Coronary artery (tissue), 2 donors: ENCODE data around the gene AUTS2.

Source experiments
- DNase-seq: peaks from one replicate; pipeline ENCODE4 v3.0.0-alpha.2; 2017; ENCODE audit warnings: low spot score
- H3K27ac ChIP-seq, 2 donors: fragments of 200-600 bp; sonication (generic); one replicate each; pipeline ENCODE4 v1.5.1; 2016 to 2019
- H3K4me3 ChIP-seq: fragments of 200-600 bp; sonication (generic); 2 replicates; pipeline ENCODE4 v1.5.1; 2016; ENCODE audit warnings: mild to moderate bottlenecking, moderate library complexity
- TF ChIP-seq, protein P1 (sequence below): fragments of 200-600 bp; sonication (generic); IDR thresholded peaks from one replicate; pipeline ENCODE4 v1.5.1; 2019; ENCODE audit warnings: antibody characterized with exemption

AUTS2 gene

DNA sequence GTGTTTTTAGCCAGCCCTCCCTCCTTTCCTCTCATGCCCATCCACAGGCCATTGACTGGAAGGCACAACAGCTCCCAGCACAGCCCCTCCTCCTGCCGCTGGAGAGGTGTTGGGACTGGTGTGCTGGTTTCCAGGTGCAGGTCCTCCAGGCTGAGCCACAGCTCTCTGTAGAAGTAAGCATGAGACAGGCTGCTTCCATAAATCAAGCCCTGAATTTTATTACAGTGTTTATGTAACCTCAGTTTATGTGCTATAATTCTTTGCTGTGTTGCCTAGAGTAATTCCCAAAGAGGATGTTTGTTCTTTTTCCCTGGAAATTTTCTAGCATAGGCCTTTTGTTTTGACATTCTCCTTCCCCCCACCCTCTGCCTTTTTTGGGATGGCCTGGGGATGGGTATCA, 445.8 kb downstream of the AUTS2 start:
- Histone ChIP-seq H3K4me3 (no peak overlapping the region), H3K27ac (no peak overlapping the region)
- DNase-seq = no peak
- TF ChIP-seq, protein P1, sequence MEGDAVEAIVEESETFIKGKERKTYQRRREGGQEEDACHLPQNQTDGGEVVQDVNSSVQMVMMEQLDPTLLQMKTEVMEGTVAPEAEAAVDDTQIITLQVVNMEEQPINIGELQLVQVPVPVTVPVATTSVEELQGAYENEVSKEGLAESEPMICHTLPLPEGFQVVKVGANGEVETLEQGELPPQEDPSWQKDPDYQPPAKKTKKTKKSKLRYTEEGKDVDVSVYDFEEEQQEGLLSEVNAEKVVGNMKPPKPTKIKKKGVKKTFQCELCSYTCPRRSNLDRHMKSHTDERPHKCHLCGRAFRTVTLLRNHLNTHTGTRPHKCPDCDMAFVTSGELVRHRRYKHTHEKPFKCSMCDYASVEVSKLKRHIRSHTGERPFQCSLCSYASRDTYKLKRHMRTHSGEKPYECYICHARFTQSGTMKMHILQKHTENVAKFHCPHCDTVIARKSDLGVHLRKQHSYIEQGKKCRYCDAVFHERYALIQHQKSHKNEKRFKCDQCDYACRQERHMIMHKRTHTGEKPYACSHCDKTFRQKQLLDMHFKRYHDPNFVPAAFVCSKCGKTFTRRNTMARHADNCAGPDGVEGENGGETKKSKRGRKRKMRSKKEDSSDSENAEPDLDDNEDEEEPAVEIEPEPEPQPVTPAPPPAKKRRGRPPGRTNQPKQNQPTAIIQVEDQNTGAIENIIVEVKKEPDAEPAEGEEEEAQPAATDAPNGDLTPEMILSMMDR = no peak

- no peak for DNase-seq
- no peak overlapping the region for H3K4me3 ChIP-seq
- H3K27ac ChIP-seq = no peak overlapping the region
- TF ChIP-seq, protein P1 = no peak
Measured at GRCh38 chr7:70044525-70044924, 446.2 kb downstream of the AUTS2 start.

- no peak overlapping the region for H3K27ac ChIP-seq
- DNase-seq = no peak
- TF ChIP-seq, protein P1 = no peak
- no peak overlapping the region for H3K4me3 ChIP-seq
Measured at GRCh38 chr7:70044981-70045380, 446.7 kb downstream of the AUTS2 start.

- TF ChIP-seq, protein P1 = no peak
- DNase-seq = no peak
- no peak overlapping the region for H3K4me3 ChIP-seq
- H3K27ac ChIP-seq = no peak overlapping the region
Measured at GRCh38 chr7:70047384-70047783, 449.1 kb downstream of the AUTS2 start.

DNA sequence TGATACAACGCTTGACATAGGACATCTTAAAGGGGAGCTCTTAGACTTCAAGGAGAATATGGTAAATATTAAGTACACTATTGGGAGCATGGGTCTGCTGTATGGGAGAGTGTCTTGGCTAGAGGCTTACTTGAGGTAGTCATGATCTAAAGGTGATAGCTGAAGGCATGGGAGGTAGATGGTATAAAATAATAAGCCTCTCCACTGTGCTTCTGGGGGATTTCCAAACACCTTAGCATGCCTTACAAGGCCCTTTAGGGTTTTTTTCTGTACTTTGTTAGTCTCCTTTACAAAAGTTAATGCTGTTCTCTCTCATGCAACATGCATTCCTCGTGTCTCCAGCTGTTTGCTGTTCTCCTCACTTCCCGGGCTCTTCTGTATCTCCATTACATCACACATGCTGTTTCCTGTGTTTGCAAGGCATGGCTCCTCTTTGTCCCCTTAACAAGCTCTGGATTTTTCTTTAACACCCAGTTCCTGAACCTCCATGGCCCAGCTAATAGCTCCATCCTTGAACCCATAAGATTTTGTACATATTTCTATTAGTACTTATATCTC, 449.7 kb downstream of the AUTS2 start:
- no peak for DNase-seq

DNA sequence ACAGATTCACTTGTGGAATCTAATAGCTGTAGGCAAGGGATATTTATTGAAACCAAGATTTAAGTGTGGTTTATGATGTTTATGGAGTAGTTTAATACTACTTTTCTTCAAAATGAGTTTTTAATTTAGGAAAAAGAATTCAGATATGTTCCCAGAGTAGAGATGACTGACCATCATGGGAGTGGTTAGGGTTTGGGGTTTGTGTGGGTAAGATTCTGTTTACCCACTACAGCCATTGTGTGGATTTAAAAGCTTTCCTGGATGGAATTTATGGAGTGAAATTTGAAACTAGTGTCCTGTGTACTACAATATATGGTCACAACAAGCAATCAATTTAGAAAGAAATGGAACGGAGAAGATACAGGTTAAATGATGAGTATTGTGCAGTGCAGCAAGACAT, 453.5 kb downstream of the AUTS2 start:
- no peak overlapping the region for H3K27ac ChIP-seq
- DNase-seq = no peak

More for the DNA sequence above, 449.7 kb downstream of the AUTS2 start:
- Histone ChIP-seq H3K4me3 (no peak overlapping the region), H3K27ac (no peak overlapping the region)
- TF ChIP-seq, protein P1 = no peak

DNA sequence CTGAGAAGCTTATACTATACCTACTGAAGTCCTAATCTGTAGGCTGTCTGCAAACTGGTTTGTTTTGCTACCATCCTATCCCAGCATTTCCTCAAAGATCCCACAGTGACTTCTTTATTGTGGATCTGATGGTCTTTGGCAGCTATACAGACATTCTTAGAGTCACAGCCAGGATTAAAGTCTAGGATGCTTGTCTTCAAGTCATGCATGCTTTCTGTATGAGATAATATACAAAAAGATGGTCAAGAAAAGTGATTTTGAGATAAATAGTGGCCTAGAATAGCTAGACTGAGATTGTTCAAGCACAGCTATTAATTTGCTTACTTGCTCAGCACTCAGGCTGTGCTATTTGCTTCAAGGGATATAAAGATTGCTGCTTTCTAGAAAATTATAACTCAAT, 454.4 kb downstream of the AUTS2 start:
- TF ChIP-seq, protein P1 = no peak
- no peak overlapping the region for H3K4me3 ChIP-seq
- no peak overlapping the region for H3K27ac ChIP-seq
- DNase-seq = no peak

More for the DNA sequence above, 453.5 kb downstream of the AUTS2 start:
- H3K4me3 ChIP-seq = no peak overlapping the region
- TF ChIP-seq, protein P1 = no peak
